ENCODE data around the gene PIP5K1B. TPM values are rescaled to one million over a fixed set of nuclear protein-coding genes. Genes with fewer than 3 reads are reported as not detected.

PIP5K1B gene
- total and polyA plus RNA-seq, 4 donors: 0.09 to 30.9 (median 0.29) TPM

DNA sequence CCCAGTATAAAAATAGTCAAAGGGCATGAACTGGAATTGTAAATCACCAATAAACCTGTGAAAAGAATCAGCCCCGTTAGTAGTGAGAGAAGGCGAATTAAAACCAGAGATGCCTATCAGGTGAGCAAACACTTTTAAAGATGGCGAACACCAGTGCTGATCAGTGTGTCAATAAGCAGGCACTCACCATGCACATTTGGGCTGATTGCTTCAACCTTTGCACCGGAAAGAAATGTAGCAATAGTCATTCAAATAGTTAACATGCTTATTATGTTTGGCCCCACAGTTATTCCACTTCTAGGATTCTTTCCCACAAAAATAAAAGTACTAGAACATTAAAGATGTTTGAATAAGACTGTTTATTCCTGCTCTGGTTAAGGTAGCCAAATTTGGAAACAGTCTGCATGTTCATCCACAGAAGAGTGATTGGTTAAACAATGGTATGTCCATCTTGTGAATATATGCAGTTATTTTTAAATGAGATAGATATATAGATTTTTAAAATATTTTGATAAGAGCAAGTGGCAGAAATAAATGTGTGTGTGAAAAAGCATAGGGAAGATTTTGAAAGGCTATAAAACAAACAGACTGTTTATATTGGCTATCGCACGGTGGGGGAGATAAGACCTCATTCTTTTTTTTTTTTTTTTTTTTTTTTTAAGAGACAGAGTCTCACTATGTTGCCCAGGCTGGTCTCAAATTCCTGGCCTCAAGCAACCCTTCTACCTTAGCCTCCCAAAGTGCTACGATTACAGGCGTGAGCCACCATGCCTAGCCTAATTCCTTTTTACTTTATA, 112.2 kb downstream of the PIP5K1B start:
- Histone ChIP-seq H3K4me1 (ENCODE audit: control insufficient read depth in 4 of 4, insufficient read depth in 4 of 4, low read length in 3 of 4) (no peaks in the 10 kb centered on the region), H3K27ac (ENCODE audit: low read depth in 1 of 2, low read length in 2 of 2) (no peak overlapping the region), H3K27me3 (ENCODE audit: control insufficient read depth in 4 of 4, insufficient read depth in 4 of 4, low read length in 3 of 4) (no peaks in the 10 kb centered on the region), H3K9ac (ENCODE audit: low read depth in 1 of 2, low read length in 2 of 2) (no peak overlapping the region), H3K9me3 (ENCODE audit: control insufficient read depth in 4 of 4, low read length in 3 of 4) (no peaks in the 10 kb centered on the region), H3K4me3 (ENCODE audit: low read depth in 1 of 3, low read length in 3 of 3) (no peak overlapping the region), H3K36me3 (ENCODE audit: control insufficient read depth in 4 of 4, insufficient read depth in 3 of 4, low read depth in 1 of 4, low read length in 3 of 4) (no peaks in the 10 kb centered on the region)
- whole genome bisulfite sequencing: 52% methylated on average over 8 of the region's 8 CpGs
- TF ChIP-seq HNF4G (IDR thresholded peaks at IDR 0.05) (no peak), HNF4A (conservative IDR thresholded peaks at IDR 0.05) (peak in 1 of 2 donors; percentile 24)
- DNase-seq (ENCODE audit: low spot score): no peak

DNA sequence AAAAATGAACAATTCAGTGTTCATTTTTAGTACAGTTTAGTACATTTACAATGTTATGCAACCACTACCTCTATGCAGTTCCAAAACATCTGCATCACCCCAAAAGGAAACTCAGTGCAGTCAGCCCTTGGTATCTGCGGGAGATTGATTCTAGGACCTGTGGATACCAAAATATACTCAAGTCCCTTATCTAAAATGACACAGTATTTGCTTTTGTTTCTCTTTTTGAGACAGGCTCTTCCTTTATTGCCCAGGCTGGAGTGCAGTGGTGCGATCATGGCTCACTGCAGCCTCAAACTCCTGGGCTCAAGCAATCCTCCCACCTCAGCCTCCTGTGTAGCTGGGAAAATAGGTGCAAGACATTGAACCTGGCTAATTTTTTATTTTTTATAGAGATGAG, 114.0 kb downstream of the PIP5K1B start:
- Histone ChIP-seq H3K36me3 (ENCODE audit: control insufficient read depth in 4 of 4, insufficient read depth in 3 of 4, low read depth in 1 of 4, low read length in 3 of 4) (no peaks in the 10 kb centered on the region), H3K9ac (ENCODE audit: low read depth in 1 of 2, low read length in 2 of 2) (no peak overlapping the region), H3K4me3 (ENCODE audit: low read depth in 1 of 3, low read length in 3 of 3) (no peak overlapping the region), H3K9me3 (ENCODE audit: control insufficient read depth in 4 of 4, low read length in 3 of 4) (no peaks in the 10 kb centered on the region), H3K27ac (ENCODE audit: low read depth in 1 of 2, low read length in 2 of 2) (no peak overlapping the region), H3K4me1 (ENCODE audit: control insufficient read depth in 4 of 4, insufficient read depth in 4 of 4, low read length in 3 of 4) (no peaks in the 10 kb centered on the region), H3K27me3 (ENCODE audit: control insufficient read depth in 4 of 4, insufficient read depth in 4 of 4, low read length in 3 of 4) (no peaks in the 10 kb centered on the region)
- 92% methylated on average over 2 of the region's 2 CpGs for WGBS
- DNase-seq (ENCODE audit: low spot score): no peak
- TF ChIP-seq ZBTB33 (IDR thresholded peaks at IDR 0.05) (no peak), TAF1 (conservative IDR thresholded peaks at IDR 0.05) (no peak), RAD21 (IDR thresholded peaks at IDR 0.05) (no peak), ATF3 (IDR thresholded peaks at IDR 0.05) (no peak), HNF4G (IDR thresholded peaks at IDR 0.05) (no peak), GABPA (IDR thresholded peaks at IDR 0.05 in 1 of 2, conservative IDR thresholded peaks at IDR 0.05 in 1 of 2) (no peak), RXRA (IDR thresholded peaks at IDR 0.05) (no peak)

DNA sequence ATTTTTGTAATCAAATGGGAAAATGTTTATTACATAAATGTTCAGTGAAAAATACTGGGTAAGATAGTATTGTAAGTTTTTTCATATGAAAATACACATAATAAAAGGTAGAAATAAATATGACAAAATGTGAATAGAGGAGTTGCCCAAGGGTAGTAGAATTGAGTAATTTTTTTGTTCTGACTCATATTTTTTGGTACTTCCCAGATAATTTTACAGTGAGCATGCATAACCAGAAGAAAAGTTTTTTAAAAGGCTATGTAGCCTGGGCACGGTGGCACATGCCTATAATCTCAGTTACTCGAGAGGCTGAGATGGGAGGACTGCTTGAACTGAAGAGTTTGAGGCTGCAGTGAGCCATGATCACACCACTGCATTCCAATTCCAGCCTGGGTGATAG, 116.9 kb downstream of the PIP5K1B start:
- DNase-seq (ENCODE audit: low spot score): no peak

More for the DNA sequence above, 116.9 kb downstream of the PIP5K1B start:
- Histone ChIP-seq H3K9ac (ENCODE audit: low read depth in 1 of 2, low read length in 2 of 2) (no peak overlapping the region), H3K4me3 (ENCODE audit: low read depth in 1 of 3, low read length in 3 of 3) (no peak overlapping the region), H3K27me3 (ENCODE audit: control insufficient read depth in 4 of 4, insufficient read depth in 4 of 4, low read length in 3 of 4) (peaks cover 0 to 3% (median 0%) of the 10 kb centered on the region in 4 donors), H3K36me3 (ENCODE audit: control insufficient read depth in 4 of 4, insufficient read depth in 3 of 4, low read depth in 1 of 4, low read length in 3 of 4) (no peaks in the 10 kb centered on the region), H3K4me1 (ENCODE audit: control insufficient read depth in 4 of 4, insufficient read depth in 4 of 4, low read length in 3 of 4) (no peaks in the 10 kb centered on the region), H3K27ac (ENCODE audit: low read depth in 1 of 2, low read length in 2 of 2) (no peak overlapping the region), H3K9me3 (ENCODE audit: control insufficient read depth in 4 of 4, low read length in 3 of 4) (no peaks in the 10 kb centered on the region)
- WGBS: 80% methylated on average over 2 of the region's 2 CpGs
- no peak for TF ChIP-seq ATF3 (IDR thresholded peaks at IDR 0.05)
